ENCODE data around the gene RAPGEF4. TPM values are rescaled to one million over a fixed set of nuclear protein-coding genes. Genes with fewer than 3 reads are reported as not detected.

Gene RAPGEF4
- total and polyA plus RNA-seq, 2 donors (not counting 1 experiment from before 2014, with no cell fraction given): 0.22 to 0.30 TPM

- H3K9me3 ChIP-seq (ENCODE audit: control extremely low read depth in 1 of 3, control insufficient read depth in 2 of 3, insufficient read depth in 1 of 3, low read length in 2 of 3): no peaks in the 10 kb centered on the region
- H3K4me2 ChIP-seq (replicated peaks; ENCODE audit: low read depth, low read length, poor library complexity, severe bottlenecking): no peak overlapping the region
- no peaks in the 10 kb centered on the region for H3K27me3 Mint-ChIP-seq
- no peak overlapping the region for H3K4me3 Mint-ChIP-seq
- no peaks in the 10 kb centered on the region for H3K27me3 ChIP-seq (replicated peaks in 1 of 4; ENCODE audit: control extremely low read depth in 1 of 4, control insufficient read depth in 3 of 4, insufficient read depth in 4 of 4, low read length in 3 of 4)
- CTCF ChIA-PET: no interaction called here
- no peak overlapping the region for H2AFZ ChIP-seq (ENCODE audit: insufficient read depth, low read depth, low read length, poor library complexity, severe bottlenecking)
- H3K4me1 Mint-ChIP-seq: no peaks in the 10 kb centered on the region
- H3K4me1 ChIP-seq (ENCODE audit: control insufficient read depth in 2 of 2, insufficient read depth in 2 of 2, low read length in 2 of 2): no peaks in the 10 kb centered on the region
- no peaks in the 10 kb centered on the region for H4K20me1 ChIP-seq (ENCODE audit: control insufficient read depth, insufficient read depth, low read length, poor library complexity, severe bottlenecking)
- no peak overlapping the region for H3K9ac ChIP-seq (ENCODE audit: low read length)
- H3K36me3 ChIP-seq (replicated peaks in 1 of 2; ENCODE audit: control extremely low read depth in 1 of 2, control insufficient read depth in 1 of 2, extremely low read depth in 1 of 2, insufficient read depth in 2 of 2, low read length in 1 of 2): no peaks in the 10 kb centered on the region
- no peak for DNase-seq
- WGBS (ENCODE audit: insufficient coverage): no CpG with 5 or more reads among the region's 1 CpG
- intact Hi-C loops (cut with micrococcal nuclease): no loop called here
- H3K79me2 ChIP-seq (ENCODE audit: control insufficient read depth, insufficient read depth, low read length): peaks cover 5% of the 10 kb centered on the region
- H3K4me3 ChIP-seq (ENCODE audit: control extremely low read depth in 1 of 5, extremely low read depth in 1 of 5, insufficient read depth in 1 of 5, low read depth in 2 of 5, low read length in 4 of 5): no peak overlapping the region
- no peaks in the 10 kb centered on the region for H3K9me3 Mint-ChIP-seq (ENCODE audit: insufficient read depth)
- POLR2A ChIA-PET: no interaction called here
- no peak overlapping the region for H3K27ac Mint-ChIP-seq
- no peak overlapping the region for H3K27ac ChIP-seq (ENCODE audit: low read length in 2 of 2)
- ATAC-seq (ENCODE audit: low read depth): no peak
- TF ChIP-seq EZH2 (IDR thresholded peaks at IDR 0.05; ENCODE audit: borderline replicate concordance, insufficient read depth, low read depth, low read length, poor library complexity, severe bottlenecking): no peak
- no peak for TF ChIP-seq CTCF (IDR thresholded peaks at IDR 0.05)
Measured at GRCh38 chr2:173094731-173095130, 359.1 kb downstream of the RAPGEF4 start.

- Histone ChIP-seq H3K4me2 (replicated peaks; ENCODE audit: low read depth, low read length, poor library complexity, severe bottlenecking) (no peak overlapping the region), H3K36me3 (replicated peaks in 1 of 2; ENCODE audit: control extremely low read depth in 1 of 2, control insufficient read depth in 1 of 2, extremely low read depth in 1 of 2, insufficient read depth in 2 of 2, low read length in 1 of 2) (no peaks in the 10 kb centered on the region), H3K4me1 (ENCODE audit: control insufficient read depth in 2 of 2, insufficient read depth in 2 of 2, low read length in 2 of 2) (no peaks in the 10 kb centered on the region), H3K27me3 (replicated peaks in 1 of 4; ENCODE audit: control extremely low read depth in 1 of 4, control insufficient read depth in 3 of 4, insufficient read depth in 4 of 4, low read length in 3 of 4) (no peaks in the 10 kb centered on the region), H3K27ac (ENCODE audit: low read length in 2 of 2) (no peak overlapping the region), H3K9ac (ENCODE audit: low read length) (no peak overlapping the region), H3K79me2 (ENCODE audit: control insufficient read depth, insufficient read depth, low read length) (peaks cover 5% of the 10 kb centered on the region), H4K20me1 (ENCODE audit: control insufficient read depth, insufficient read depth, low read length, poor library complexity, severe bottlenecking) (no peaks in the 10 kb centered on the region), H3K9me3 (ENCODE audit: control extremely low read depth in 1 of 3, control insufficient read depth in 2 of 3, insufficient read depth in 1 of 3, low read length in 2 of 3) (no peaks in the 10 kb centered on the region), H2AFZ (ENCODE audit: insufficient read depth, low read depth, low read length, poor library complexity, severe bottlenecking) (no peak overlapping the region), H3K4me3 (ENCODE audit: control extremely low read depth in 1 of 5, extremely low read depth in 1 of 5, insufficient read depth in 1 of 5, low read depth in 2 of 5, low read length in 4 of 5) (no peak overlapping the region)
- DNase-seq (no peak), ATAC-seq (ENCODE audit: low read depth) (no peak)
- Mint-ChIP-seq H3K9me3 (ENCODE audit: insufficient read depth) (no peaks in the 10 kb centered on the region), H3K4me1 (no peaks in the 10 kb centered on the region), H3K27me3 (no peaks in the 10 kb centered on the region), H3K27ac (no peak overlapping the region), H3K4me3 (no peak overlapping the region)
- WGBS (ENCODE audit: insufficient coverage): no CpG with 5 or more reads among the region's 1 CpG
- intact Hi-C loops (cut with micrococcal nuclease): no loop called here
- no peak for TF ChIP-seq CTCF (IDR thresholded peaks at IDR 0.05)
- no peak for TF ChIP-seq EZH2 (IDR thresholded peaks at IDR 0.05; ENCODE audit: borderline replicate concordance, insufficient read depth, low read depth, low read length, poor library complexity, severe bottlenecking)
- ChIA-PET POLR2A (no interaction called here), CTCF (no interaction called here)
Measured at GRCh38 chr2:173095356-173095755, 359.7 kb downstream of the RAPGEF4 start.

Measured in B cell (primary cell).